Mesothelial cell of epicardium (in vitro differentiated cells): ENCODE data around the gene PPP1R9A. TPM values are rescaled to one million over a fixed set of nuclear protein-coding genes. Genes with fewer than 3 reads are reported as not detected.

Experiments used
- DNase-seq, 2 experiments: peaks; one replicate each; pipeline ENCODE4 v3.0.0; 2021; ENCODE audit warnings: low spot score in 2 of 2; ENCODE audit not compliant: unreplicated experiment in 2 of 2
- H3K27ac Mint-ChIP-seq: 2 replicates; pipeline ENCODE4 v1.8.0; 2021; ENCODE audit warnings: mixed read lengths
- H3K27me3 Mint-ChIP-seq: 2 replicates; pipeline ENCODE4 v1.8.0; 2021; ENCODE audit warnings: low read depth, mixed read lengths
- H3K36me3 Mint-ChIP-seq: 2 replicates; pipeline ENCODE4 v1.8.0; 2021; ENCODE audit warnings: mixed read lengths
- H3K4me1 Mint-ChIP-seq: 2 replicates; pipeline ENCODE4 v1.8.0; 2021; ENCODE audit warnings: mixed read lengths
- H3K4me3 Mint-ChIP-seq: 2 replicates; pipeline ENCODE4 v1.8.0; 2021; ENCODE audit warnings: mild to moderate bottlenecking, moderate library complexity, mixed read lengths
- H3K9me3 Mint-ChIP-seq: 2 replicates; pipeline ENCODE4 v1.8.0; 2021; ENCODE audit warnings: mixed read lengths
- total RNA-seq: library from RNA; stranded (reverse); gene quantifications from 3 replicates; pipeline ENCODE4 v1.2.1, GENCODE V29; 2021
- TF ChIP-seq, protein P1 (sequence below): fragments of 200-600 bp; sonication (generic); IDR thresholded peaks from one replicate; pipeline ENCODE4 v1.5.0; 2021; ENCODE audit warnings: antibody characterized with exemption; ENCODE audit not compliant: unreplicated experiment

Gene PPP1R9A
- total RNA-seq, 1 donor from 2014 or later: 39.3 TPM

DNA sequence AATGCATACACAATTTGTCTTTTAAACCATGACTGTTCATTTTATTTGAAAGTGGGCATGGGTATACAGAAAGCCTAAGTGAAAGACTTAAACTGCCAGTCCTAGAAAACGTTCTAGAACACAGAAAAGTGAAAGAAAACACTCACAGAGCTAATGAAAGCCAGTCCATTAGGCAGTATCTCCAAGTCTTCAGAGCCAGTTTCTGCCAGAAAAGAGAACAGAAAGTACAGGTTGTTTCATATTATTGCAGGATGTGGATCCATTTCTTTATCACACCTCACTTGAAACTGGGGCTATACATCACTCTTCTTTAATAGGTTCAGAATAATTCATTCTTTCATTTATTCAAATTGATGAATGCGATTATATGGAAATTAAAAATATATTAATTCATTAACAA lies 409.2 kb downstream of the PPP1R9A start:
- TF ChIP-seq, protein P1, sequence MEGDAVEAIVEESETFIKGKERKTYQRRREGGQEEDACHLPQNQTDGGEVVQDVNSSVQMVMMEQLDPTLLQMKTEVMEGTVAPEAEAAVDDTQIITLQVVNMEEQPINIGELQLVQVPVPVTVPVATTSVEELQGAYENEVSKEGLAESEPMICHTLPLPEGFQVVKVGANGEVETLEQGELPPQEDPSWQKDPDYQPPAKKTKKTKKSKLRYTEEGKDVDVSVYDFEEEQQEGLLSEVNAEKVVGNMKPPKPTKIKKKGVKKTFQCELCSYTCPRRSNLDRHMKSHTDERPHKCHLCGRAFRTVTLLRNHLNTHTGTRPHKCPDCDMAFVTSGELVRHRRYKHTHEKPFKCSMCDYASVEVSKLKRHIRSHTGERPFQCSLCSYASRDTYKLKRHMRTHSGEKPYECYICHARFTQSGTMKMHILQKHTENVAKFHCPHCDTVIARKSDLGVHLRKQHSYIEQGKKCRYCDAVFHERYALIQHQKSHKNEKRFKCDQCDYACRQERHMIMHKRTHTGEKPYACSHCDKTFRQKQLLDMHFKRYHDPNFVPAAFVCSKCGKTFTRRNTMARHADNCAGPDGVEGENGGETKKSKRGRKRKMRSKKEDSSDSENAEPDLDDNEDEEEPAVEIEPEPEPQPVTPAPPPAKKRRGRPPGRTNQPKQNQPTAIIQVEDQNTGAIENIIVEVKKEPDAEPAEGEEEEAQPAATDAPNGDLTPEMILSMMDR: no peak
- Mint-ChIP-seq H3K36me3 (no peaks in the 10 kb centered on the region), H3K9me3 (peaks cover 3% of the 10 kb centered on the region), H3K27me3 (no peaks in the 10 kb centered on the region), H3K4me3 (no peak overlapping the region), H3K27ac (no peak overlapping the region), H3K4me1 (no peaks in the 10 kb centered on the region)
- no peak for DNase-seq

DNA sequence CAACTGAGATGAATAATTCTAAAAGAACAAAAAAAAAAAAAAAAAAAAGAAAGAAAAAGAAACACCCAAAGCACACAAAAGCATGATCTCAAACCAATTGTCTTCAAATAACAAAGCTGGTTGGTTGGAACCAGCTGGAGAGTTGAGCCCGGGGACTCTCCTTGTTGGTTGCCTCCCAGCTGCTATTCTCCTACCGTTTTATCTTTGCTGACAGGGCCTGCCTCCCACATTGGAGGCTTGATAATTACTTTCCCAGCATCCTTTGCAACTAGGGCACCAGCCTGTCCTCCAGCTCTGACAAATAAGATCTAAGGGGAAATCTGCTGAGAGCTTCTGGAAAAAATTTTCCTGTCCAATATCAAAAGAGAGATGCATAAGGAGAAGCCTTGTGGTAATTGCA lies 410.2 kb downstream of the PPP1R9A start:
- no peak overlapping the region for H3K4me3 Mint-ChIP-seq
- TF ChIP-seq, protein P1: no peak
- H3K36me3 Mint-ChIP-seq: no peaks in the 10 kb centered on the region
- H3K27me3 Mint-ChIP-seq: no peaks in the 10 kb centered on the region
- H3K27ac Mint-ChIP-seq: no peak overlapping the region
- no peaks in the 10 kb centered on the region for H3K4me1 Mint-ChIP-seq
- DNase-seq: no peak
- no peaks in the 10 kb centered on the region for H3K9me3 Mint-ChIP-seq

DNA sequence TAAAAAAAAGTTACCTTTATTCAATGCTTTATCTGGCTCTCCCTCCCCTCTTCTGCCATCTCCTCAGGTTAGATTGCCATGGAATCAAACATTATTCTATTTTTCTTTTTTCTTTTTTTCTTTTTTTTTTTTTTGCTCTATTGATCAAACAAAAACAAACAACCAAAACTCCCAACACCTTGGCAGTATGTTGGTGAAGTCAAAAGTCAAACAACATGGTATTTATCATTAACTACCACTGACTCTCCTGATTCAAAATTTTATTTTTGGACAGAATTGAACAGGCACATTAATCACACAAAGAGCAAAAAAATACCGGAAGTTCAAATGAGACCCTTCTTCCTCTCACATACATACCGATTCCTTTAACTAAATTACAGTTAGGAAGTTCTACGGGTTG lies 410.6 kb downstream of the PPP1R9A start:
- Mint-ChIP-seq H3K4me3 (no peak overlapping the region), H3K27me3 (no peaks in the 10 kb centered on the region), H3K4me1 (no peaks in the 10 kb centered on the region), H3K9me3 (no peaks in the 10 kb centered on the region), H3K36me3 (no peaks in the 10 kb centered on the region), H3K27ac (no peak overlapping the region)
- TF ChIP-seq, protein P1: no peak
- no peak for DNase-seq

DNA sequence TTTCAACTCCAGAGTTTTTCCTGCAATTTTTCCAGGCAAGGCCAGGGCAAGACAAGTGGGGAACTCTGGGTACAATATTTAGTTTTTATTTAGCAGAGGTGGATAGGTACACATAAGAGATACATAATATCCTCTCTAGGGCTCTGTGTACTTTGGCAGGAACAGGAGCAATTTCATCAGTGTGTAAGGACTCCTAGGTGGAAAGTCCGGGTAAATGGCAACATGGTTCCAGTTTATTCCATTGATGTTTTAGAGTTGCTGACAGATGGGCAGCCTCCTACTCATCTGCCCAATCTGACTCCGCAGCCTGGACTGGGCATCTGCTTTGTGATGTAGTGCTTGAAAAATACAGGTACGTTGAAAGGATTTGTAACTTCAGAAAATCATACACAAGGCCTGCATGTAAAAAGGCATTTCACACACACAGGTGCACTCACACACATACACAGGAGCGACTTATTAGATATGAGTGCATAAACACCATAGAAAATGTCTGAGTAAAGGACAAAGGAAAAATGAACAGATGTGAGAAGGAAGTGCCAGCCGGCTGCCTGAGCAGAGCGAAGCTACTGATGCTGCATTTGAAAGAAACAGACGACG lies 411.2 kb downstream of the PPP1R9A start:
- Mint-ChIP-seq H3K4me1 (no peaks in the 10 kb centered on the region), H3K27ac (no peak overlapping the region), H3K4me3 (no peak overlapping the region), H3K36me3 (no peaks in the 10 kb centered on the region), H3K9me3 (no peaks in the 10 kb centered on the region), H3K27me3 (no peaks in the 10 kb centered on the region)
- no peak for DNase-seq
- TF ChIP-seq, protein P1: no peak

DNA sequence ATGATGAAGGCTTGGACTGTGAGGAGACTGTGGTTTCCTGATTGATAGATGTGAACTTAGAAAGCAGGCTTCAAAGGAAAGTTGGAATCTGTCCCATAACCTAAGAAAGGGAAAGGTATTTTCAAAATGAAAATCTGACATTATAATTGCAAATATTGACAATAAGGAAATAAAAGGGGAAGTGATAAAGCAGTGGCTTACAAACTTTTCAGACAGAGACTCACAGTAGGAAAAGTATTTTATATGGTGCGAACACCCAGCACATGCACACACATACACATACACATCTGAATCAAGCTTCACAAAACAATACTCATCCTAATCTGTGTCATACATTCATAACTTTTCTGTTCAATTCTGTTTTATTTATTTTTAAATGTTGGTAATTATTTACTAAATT lies 412.2 kb downstream of the PPP1R9A start:
- no peak overlapping the region for H3K27ac Mint-ChIP-seq
- H3K9me3 Mint-ChIP-seq: no peaks in the 10 kb centered on the region
- H3K27me3 Mint-ChIP-seq: peaks cover 6% of the 10 kb centered on the region
- H3K4me3 Mint-ChIP-seq: no peak overlapping the region
- TF ChIP-seq, protein P1: no peak
- H3K36me3 Mint-ChIP-seq: no peaks in the 10 kb centered on the region
- no peaks in the 10 kb centered on the region for H3K4me1 Mint-ChIP-seq
- no peak for DNase-seq

DNA sequence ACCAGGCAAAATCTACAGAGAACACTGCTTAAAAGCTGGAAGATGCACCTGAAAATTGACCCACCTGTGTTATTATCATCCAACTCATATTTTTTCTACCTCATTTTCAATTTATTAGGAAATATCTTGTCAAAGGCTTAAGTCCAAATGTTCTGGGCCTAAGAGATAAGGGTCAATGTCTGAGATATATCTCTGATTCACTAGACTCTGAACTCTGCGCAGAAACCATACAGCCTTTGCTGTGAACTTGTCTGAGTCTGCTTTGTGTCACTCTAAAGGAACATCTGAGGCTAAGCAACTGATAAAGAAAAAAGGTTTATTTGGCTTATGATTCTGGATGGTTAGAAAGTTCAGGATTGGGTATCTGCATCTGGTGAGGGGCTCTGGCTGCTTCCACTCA lies 413.3 kb downstream of the PPP1R9A start:
- DNase-seq: no peak
- TF ChIP-seq, protein P1: no peak
- H3K9me3 Mint-ChIP-seq: peaks cover 2% of the 10 kb centered on the region
- H3K36me3 Mint-ChIP-seq: no peaks in the 10 kb centered on the region
- no peak overlapping the region for H3K4me3 Mint-ChIP-seq
- peaks cover 17% of the 10 kb centered on the region for H3K27me3 Mint-ChIP-seq
- no peaks in the 10 kb centered on the region for H3K4me1 Mint-ChIP-seq
- H3K27ac Mint-ChIP-seq: no peak overlapping the region
